ENCODE results near the gene XYLT1. TPM values are rescaled to one million over a fixed set of nuclear protein-coding genes. Genes with fewer than 3 reads are reported as not detected.
A peak's percentile ranks its signal among the peaks of the same experiment; 100 is the strongest.

The XYLT1 gene
- total and polyA plus RNA-seq, 3 experiments from 2014 or later = 1.4 to 9.1 (median 6.8) TPM

- H3K36me3 Mint-ChIP-seq = peaks cover 0 to 11% (median 8%) of the 10 kb centered on the region in 3 donors
- Histone ChIP-seq H3K4me3 (ENCODE audit: low read length) (no peak overlapping the region), H3K27me3 (ENCODE audit: insufficient read depth, low read length, poor library complexity, severe bottlenecking) (no peaks in the 10 kb centered on the region), H3K4me1 (ENCODE audit: insufficient read depth, low read length) (peaks cover 53% of the 10 kb centered on the region), H3K27ac (ENCODE audit: low read depth, low read length) (no peak overlapping the region), H3K36me3 (ENCODE audit: insufficient read depth, low read length) (no peaks in the 10 kb centered on the region), H3K9me3 (ENCODE audit: low read length) (no peaks in the 10 kb centered on the region)
- H3K4me3 Mint-ChIP-seq = peak overlapping the region in 3 of 7 donors; percentile 13 to 56 (median 36)
- DNase-seq = no peak
- no peaks in the 10 kb centered on the region for H3K27me3 Mint-ChIP-seq
- ChIA-PET POLR2A (interaction anchor here (0.5 kb wide), 1 partner anchor 20 kb away, joined by 8 read pairs; no protein-coding TSS in a partner anchor), CTCF (interaction anchor here (0.8 kb wide), 1 partner anchor 18 kb away, joined by 3 read pairs; no protein-coding TSS in a partner anchor)
- peak overlapping the region in 7 of 8 donors; percentile 11 to 92 (median 43) for H3K27ac Mint-ChIP-seq
- H3K9me3 Mint-ChIP-seq = no peaks in the 10 kb centered on the region
- H3K4me1 Mint-ChIP-seq = peaks cover 60 to 80% (median 76%) of the 10 kb centered on the region in 3 donors
Observed at GRCh38 chr16:17348042-17348783, 122.5 kb downstream of the XYLT1 start.

GRCh38 chr16:17347624-17348023, 123.1 kb downstream of the XYLT1 start:
- Histone ChIP-seq H3K27ac (ENCODE audit: low read depth, low read length) (no peak overlapping the region), H3K27me3 (ENCODE audit: insufficient read depth, low read length, poor library complexity, severe bottlenecking) (no peaks in the 10 kb centered on the region), H3K9me3 (ENCODE audit: low read length) (no peaks in the 10 kb centered on the region), H3K4me3 (ENCODE audit: low read length) (no peak overlapping the region), H3K4me1 (ENCODE audit: insufficient read depth, low read length) (peaks cover 59% of the 10 kb centered on the region), H3K36me3 (ENCODE audit: insufficient read depth, low read length) (no peaks in the 10 kb centered on the region)
- no peak for DNase-seq
- Mint-ChIP-seq H3K9me3 (no peaks in the 10 kb centered on the region), H3K4me1 (peaks cover 64 to 82% (median 78%) of the 10 kb centered on the region in 3 donors), H3K27ac (peak overlapping the region; percentile 17 to 95 (median 90)), H3K4me3 (peak overlapping the region in 6 of 7 donors; percentile 13 to 78 (median 66)), H3K36me3 (peaks cover 0 to 9% (median 8%) of the 10 kb centered on the region in 3 donors), H3K27me3 (no peaks in the 10 kb centered on the region)
- POLR2A ChIA-PET = interaction anchor here (0.5 kb wide), 1 partner anchor 21 kb away, joined by 8 read pairs; no protein-coding TSS in a partner anchor
- CTCF ChIA-PET = interaction anchor here (0.8 kb wide), 1 partner anchor 19 kb away, joined by 3 read pairs; no protein-coding TSS in a partner anchor

GRCh38 chr16:17346621-17347569, 123.9 kb downstream of the XYLT1 start:
- no peaks in the 10 kb centered on the region for H3K27me3 Mint-ChIP-seq
- H3K4me3 Mint-ChIP-seq = peak overlapping the region in 6 of 7 donors; percentile 50 to 78 (median 66)
- peaks cover 65 to 82% (median 78%) of the 10 kb centered on the region in 3 donors for H3K4me1 Mint-ChIP-seq
- no peaks in the 10 kb centered on the region for H3K36me3 ChIP-seq (ENCODE audit: insufficient read depth, low read length)
- H3K9me3 Mint-ChIP-seq = no peaks in the 10 kb centered on the region
- peaks cover 66% of the 10 kb centered on the region for H3K4me1 ChIP-seq (ENCODE audit: insufficient read depth, low read length)
- peaks cover 0 to 8% (median 3%) of the 10 kb centered on the region in 3 donors for H3K36me3 Mint-ChIP-seq
- no peak overlapping the region for H3K4me3 ChIP-seq (ENCODE audit: low read length)
- H3K27ac ChIP-seq (ENCODE audit: low read depth, low read length) = no peak overlapping the region
- no peak for DNase-seq
- no peaks in the 10 kb centered on the region for H3K9me3 ChIP-seq (ENCODE audit: low read length)
- peak overlapping the region; percentile 29 to 95 (median 90) for H3K27ac Mint-ChIP-seq
- ChIA-PET POLR2A (no interaction called here), CTCF (interaction anchor here (0.8 kb wide), 1 partner anchor 20 kb away, joined by 3 read pairs; no protein-coding TSS in a partner anchor)
- no peaks in the 10 kb centered on the region for H3K27me3 ChIP-seq (ENCODE audit: insufficient read depth, low read length, poor library complexity, severe bottlenecking)

GRCh38 chr16:17345043-17345442, 125.7 kb downstream of the XYLT1 start:
- CTCF ChIA-PET = no interaction called here

GRCh38 chr16:17343728-17344127, 127.0 kb downstream of the XYLT1 start:
- CTCF ChIA-PET = no interaction called here
- peaks cover 0 to 3% (median 1%) of the 10 kb centered on the region in 3 donors for H3K36me3 Mint-ChIP-seq
- peak overlapping the region in 7 of 8 donors; percentile 55 to 93 (median 90) for H3K27ac Mint-ChIP-seq
- H3K9me3 ChIP-seq (ENCODE audit: low read length) = no peaks in the 10 kb centered on the region
- peaks cover 73 to 76% (median 74%) of the 10 kb centered on the region in 3 donors for H3K4me1 Mint-ChIP-seq
- H3K4me1 ChIP-seq (ENCODE audit: insufficient read depth, low read length) = peaks cover 76% of the 10 kb centered on the region
- DNase-seq = peak in 1 of 5 donors; percentile 45
- H3K27ac ChIP-seq (ENCODE audit: low read depth, low read length) = no peak overlapping the region
- no peaks in the 10 kb centered on the region for H3K27me3 ChIP-seq (ENCODE audit: insufficient read depth, low read length, poor library complexity, severe bottlenecking)
- H3K4me3 ChIP-seq (ENCODE audit: low read length) = no peak overlapping the region
- peaks cover 0 to 1% of the 10 kb centered on the region in 2 donors for H3K27me3 Mint-ChIP-seq
- POLR2A ChIA-PET = interaction anchor here (0.5 kb wide), 1 partner anchor 135 kb away, joined by 4 read pairs; no protein-coding TSS in a partner anchor
- H3K9me3 Mint-ChIP-seq = no peaks in the 10 kb centered on the region
- H3K36me3 ChIP-seq (ENCODE audit: insufficient read depth, low read length) = no peaks in the 10 kb centered on the region
- H3K4me3 Mint-ChIP-seq = peak overlapping the region in 6 of 7 donors; percentile 70 to 89 (median 79)

More at GRCh38 chr16:17345043-17345442, 125.7 kb downstream of the XYLT1 start:
- no peaks in the 10 kb centered on the region for H3K27me3 ChIP-seq (ENCODE audit: insufficient read depth, low read length, poor library complexity, severe bottlenecking)
- H3K36me3 ChIP-seq (ENCODE audit: insufficient read depth, low read length) = no peaks in the 10 kb centered on the region
- peaks cover 78 to 83% (median 81%) of the 10 kb centered on the region in 3 donors for H3K4me1 Mint-ChIP-seq
- no peaks in the 10 kb centered on the region for H3K9me3 Mint-ChIP-seq
- peak overlapping the region in 4 of 7 donors; percentile 32 to 68 (median 47) for H3K4me3 Mint-ChIP-seq
- H3K27me3 Mint-ChIP-seq = peaks cover 0 to under 1% of the 10 kb centered on the region in 2 donors
- H3K27ac ChIP-seq (ENCODE audit: low read depth, low read length) = no peak overlapping the region
- H3K36me3 Mint-ChIP-seq = peaks cover 0 to 4% (median 1%) of the 10 kb centered on the region in 3 donors
- H3K4me1 ChIP-seq (ENCODE audit: insufficient read depth, low read length) = peaks cover 76% of the 10 kb centered on the region
- DNase-seq = no peak
- H3K9me3 ChIP-seq (ENCODE audit: low read length) = no peaks in the 10 kb centered on the region
- H3K4me3 ChIP-seq (ENCODE audit: low read length) = no peak overlapping the region
- POLR2A ChIA-PET = no interaction called here
- H3K27ac Mint-ChIP-seq = peak overlapping the region in 4 of 8 donors; percentile 6 to 84 (median 49)

GRCh38 chr16:17343028-17343427, 127.7 kb downstream of the XYLT1 start:
- Histone ChIP-seq H3K4me1 (ENCODE audit: insufficient read depth, low read length) (peaks cover 69% of the 10 kb centered on the region), H3K9me3 (ENCODE audit: low read length) (no peaks in the 10 kb centered on the region), H3K27ac (ENCODE audit: low read depth, low read length) (no peak overlapping the region), H3K4me3 (ENCODE audit: low read length) (peak overlapping the region; percentile 25), H3K27me3 (ENCODE audit: insufficient read depth, low read length, poor library complexity, severe bottlenecking) (no peaks in the 10 kb centered on the region), H3K36me3 (ENCODE audit: insufficient read depth, low read length) (no peaks in the 10 kb centered on the region)
- Mint-ChIP-seq H3K27me3 (peaks cover 0 to 1% of the 10 kb centered on the region in 2 donors), H3K27ac (peak overlapping the region; percentile 55 to 96 (median 90)), H3K4me1 (peaks cover 70 to 76% (median 70%) of the 10 kb centered on the region in 3 donors), H3K4me3 (peak overlapping the region; percentile 17 to 89 (median 77)), H3K9me3 (no peaks in the 10 kb centered on the region), H3K36me3 (peaks cover 0 to 3% (median 0%) of the 10 kb centered on the region in 3 donors)
- CTCF ChIA-PET = interaction anchor here (0.7 to 1.2 kb wide), 2 partner anchors 26 to 125 kb away, joined by 3 to 4 read pairs; no protein-coding TSS in a partner anchor
- DNase-seq = peak; percentile 19 to 75 (median 62)
- POLR2A ChIA-PET = interaction anchor here (1.0 kb wide), 1 partner anchor 27 kb away, joined by 3 read pairs; no protein-coding TSS in a partner anchor

GRCh38 chr16:17342031-17342430, 128.7 kb downstream of the XYLT1 start:
- peak overlapping the region in 6 of 7 donors; percentile 38 to 89 (median 48) for H3K4me3 Mint-ChIP-seq
- ChIA-PET CTCF (interaction anchor here (1.2 kb wide), 1 partner anchor 27 kb away, joined by 3 read pairs; no protein-coding TSS in a partner anchor), POLR2A (interaction anchor here (0.8 kb wide), 1 partner anchor 28 kb away, joined by 3 read pairs; no protein-coding TSS in a partner anchor)

More at GRCh38 chr16:17342031-17342430, 128.7 kb downstream of the XYLT1 start:
- H3K9me3 ChIP-seq (ENCODE audit: low read length) = no peaks in the 10 kb centered on the region
- peaks cover 59% of the 10 kb centered on the region for H3K4me1 ChIP-seq (ENCODE audit: insufficient read depth, low read length)
- H3K4me3 ChIP-seq (ENCODE audit: low read length) = peak overlapping the region; percentile 12
- Mint-ChIP-seq H3K27ac (peak overlapping the region in 7 of 8 donors; percentile 13 to 93 (median 55)), H3K36me3 (peaks cover 0 to 4% (median 0%) of the 10 kb centered on the region in 3 donors), H3K9me3 (no peaks in the 10 kb centered on the region), H3K27me3 (peaks cover 0 to 1% of the 10 kb centered on the region in 2 donors), H3K4me1 (peaks cover 63 to 68% (median 68%) of the 10 kb centered on the region in 3 donors)
- DNase-seq = no peak
- H3K27ac ChIP-seq (ENCODE audit: low read depth, low read length) = no peak overlapping the region
- no peaks in the 10 kb centered on the region for H3K27me3 ChIP-seq (ENCODE audit: insufficient read depth, low read length, poor library complexity, severe bottlenecking)
- H3K36me3 ChIP-seq (ENCODE audit: insufficient read depth, low read length) = no peaks in the 10 kb centered on the region

Data from CD8-positive, alpha-beta memory T cell (primary cell).